Loucy (cell line): ENCODE results near the gene SSTR3.
A peak's percentile ranks its signal among the peaks of the same experiment; 100 is the strongest.

Experiments
- H2AFZ ChIP-seq: fragments of 200-600 bp; sonication (generic); 2 replicates; pipeline ENCODE4 v1.6.0; 2016; ENCODE audit warnings: antibody characterized with exemption, mild to moderate bottlenecking, low read length, moderate library complexity
- H3F3A ChIP-seq: fragments of 200-600 bp; 2 replicates; pipeline ENCODE4 v1.6.0; 2016; ENCODE audit warnings: antibody characterized with exemption, low read depth, mild to moderate bottlenecking
- H3K27me3 ChIP-seq: fragments of 200-600 bp; sonication (generic); 2 replicates; pipeline ENCODE4 v1.6.1; 2014; ENCODE audit warnings: low read length, mild to moderate bottlenecking; ENCODE audit not compliant: insufficient read depth, poor library complexity, severe bottlenecking
- H3K36me3 ChIP-seq: fragments of 200-600 bp; sonication (generic); 2 replicates; pipeline ENCODE4 v1.6.1; 2016; ENCODE audit warnings: low read length; ENCODE audit not compliant: insufficient read depth
- H3K4me1 ChIP-seq: fragments of 200-600 bp; sonication (generic); 2 replicates; pipeline ENCODE4 v1.5.1; 2014; ENCODE audit warnings: low read length, mild to moderate bottlenecking; ENCODE audit not compliant: insufficient read depth, poor library complexity, severe bottlenecking
- H3K4me2 ChIP-seq: fragments of 200-600 bp; sonication (generic); 2 replicates; pipeline ENCODE4 v1.6.0; 2014; ENCODE audit warnings: antibody characterized with exemption, low read length, low read depth, mild to moderate bottlenecking; ENCODE audit not compliant: poor library complexity, severe bottlenecking
- H3K4me3 ChIP-seq: fragments of 200-600 bp; sonication (generic); 2 replicates; pipeline ENCODE4 v1.5.1; 2014; ENCODE audit warnings: low read length, mild to moderate bottlenecking, mixed read lengths; ENCODE audit not compliant: poor library complexity, severe bottlenecking
- H3K79me2 ChIP-seq: fragments of 200-600 bp; sonication (generic); 2 replicates; pipeline ENCODE4 v1.6.1; 2014; ENCODE audit warnings: low read length; ENCODE audit not compliant: insufficient read depth
- H3K9ac ChIP-seq: fragments of 200-600 bp; sonication (generic); 2 replicates; pipeline ENCODE4 v1.6.0; 2014; ENCODE audit warnings: mild to moderate bottlenecking, low read depth, low read length, moderate library complexity; ENCODE audit not compliant: poor library complexity, severe bottlenecking
- H3K9me2 ChIP-seq: fragments of 200-600 bp; sonication (generic); replicated peaks from 2 replicates; pipeline ENCODE4 v1.6.1; 2016; ENCODE audit warnings: low read depth, low read length, mixed read lengths
- H3K9me3 ChIP-seq: fragments of 200-600 bp; sonication (generic); 2 replicates; pipeline ENCODE4 v1.6.1; 2014; ENCODE audit warnings: mild to moderate bottlenecking, antibody characterized with exemption, low read length, low read depth; ENCODE audit not compliant: insufficient read depth
- H4K20me1 ChIP-seq: fragments of 200-600 bp; sonication (generic); 2 replicates; pipeline ENCODE4 v1.6.0; 2014; ENCODE audit warnings: antibody characterized with exemption, low read length, mild to moderate bottlenecking; ENCODE audit not compliant: insufficient read depth, poor library complexity, severe bottlenecking
- CTCF ChIP-seq: fragments of 200-600 bp; sonication (generic); conservative IDR thresholded peaks from 2 replicates; pipeline ENCODE4 v1.5.1; 2014; ENCODE audit warnings: mild to moderate bottlenecking, antibody characterized with exemption, low read length
- EZH2phosphoT487 ChIP-seq: fragments of 200-600 bp; IDR thresholded peaks from 2 replicates; pipeline ENCODE4 v1.6.1; 2018; ENCODE audit warnings: antibody characterized with exemption, mild to moderate bottlenecking, moderate library complexity, borderline replicate concordance

The SSTR3 gene

GRCh38 chr22:37187891-37188761, 24.2 kb downstream of the SSTR3 start, which contains the start of gene C1QTNF6:
C1QTNF6 (minus strand) TSS chr22:37188247; CDS start chr22:37188213, 34 bp downstream.
- peak within 1 kb of the TSS; percentile 67 for H3K9ac ChIP-seq
- TF ChIP-seq CTCF (no peak), EZH2phosphoT487 (no peak)

GRCh38 chr22:37187552-37187890, 24.8 kb downstream of the SSTR3 start:
- Histone ChIP-seq H3K4me3 (no peak overlapping the region), H3K4me2 (peak overlapping the region; percentile 85), H3K36me3 (no peaks in the 10 kb centered on the region), H3K9ac (no peak overlapping the region), H4K20me1 (no peaks in the 10 kb centered on the region), H3K9me2 (no peaks in the 10 kb centered on the region), H3K9me3 (no peaks in the 10 kb centered on the region), H3K79me2 (no peaks in the 10 kb centered on the region), H3F3A (0 out of 2 replicates have a peak, but pooled peaks cover 6% of the 10 kb centered on the region), H3K4me1 (peaks cover 34% of the 10 kb centered on the region), H2AFZ (no peak overlapping the region), H3K27me3 (no peaks in the 10 kb centered on the region)
- TF ChIP-seq EZH2phosphoT487, result no peak
- TF ChIP-seq CTCF, result no peak

More at GRCh38 chr22:37187891-37188761, 24.2 kb downstream of the SSTR3 start, which contains the start of gene C1QTNF6:
- H3K4me2 ChIP-seq, result peak within 1 kb of the TSS; percentile 85
- peaks cover 3% of the 10 kb centered on the region; the same call in 1 of the 2 replicates for H3K9me3 ChIP-seq
- no peaks in the 10 kb centered on the region for H3K79me2 ChIP-seq
- no peaks in the 10 kb centered on the region for H4K20me1 ChIP-seq
- no peaks in the 10 kb centered on the region for H3K36me3 ChIP-seq
- no peaks in the 10 kb centered on the region for H3K9me2 ChIP-seq
- H3K4me1 ChIP-seq, result peaks cover 33% of the 10 kb centered on the region
- no peaks in the 10 kb centered on the region for H3K27me3 ChIP-seq
- peak within 1 kb of the TSS; percentile 32; the same call in 1 of the 2 replicates for H2AFZ ChIP-seq
- H3F3A ChIP-seq, result 0 out of 2 replicates have a peak, but pooled peaks cover 6% of the 10 kb centered on the region
- peak within 1 kb of the TSS; percentile 69 for H3K4me3 ChIP-seq

GRCh38 chr22:37186997-37187522, 25.2 kb downstream of the SSTR3 start:
- Histone ChIP-seq H3K9me3 (no peaks in the 10 kb centered on the region), H3K79me2 (no peaks in the 10 kb centered on the region), H3K4me2 (peak overlapping the region; percentile 85), H3K9ac (peak overlapping the region; percentile 67), H3K36me3 (no peaks in the 10 kb centered on the region), H3K9me2 (no peaks in the 10 kb centered on the region), H4K20me1 (no peaks in the 10 kb centered on the region), H3K4me1 (peaks cover 34% of the 10 kb centered on the region), H3F3A (0 out of 2 replicates have a peak, but pooled peaks cover 6% of the 10 kb centered on the region), H3K27me3 (no peaks in the 10 kb centered on the region), H3K4me3 (peak overlapping the region; percentile 69), H2AFZ (peak overlapping the region; percentile 75; the same call in 1 of the 2 replicates)
- TF ChIP-seq EZH2phosphoT487 (no peak), CTCF (no peak)
